ENCODE data around the gene KRT2.

KRT2 gene

DNA sequence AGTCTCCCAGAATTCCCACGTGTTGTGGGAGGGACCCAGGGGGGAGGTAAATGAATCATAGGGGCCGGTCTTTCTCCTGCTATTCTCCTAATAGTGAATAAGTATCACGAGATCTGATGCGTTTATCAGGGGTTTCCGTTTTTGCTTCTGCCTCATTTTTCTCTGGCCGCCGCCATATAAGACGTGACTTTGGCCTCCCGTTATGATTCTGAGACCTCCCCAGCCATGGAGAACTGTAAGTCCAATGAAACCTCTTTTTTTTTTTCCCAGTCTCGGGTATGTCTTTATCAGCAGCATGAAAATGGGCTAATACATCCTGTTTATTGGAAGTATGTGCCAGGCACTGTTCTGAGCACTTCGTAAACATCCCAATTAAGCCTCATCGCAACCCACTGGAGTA is 51.5 kb downstream of the KRT2 start:
- no peak for DNase-seq (ENCODE audit: low read depth in 4 of 4, low spot score in 1 of 4)

DNA sequence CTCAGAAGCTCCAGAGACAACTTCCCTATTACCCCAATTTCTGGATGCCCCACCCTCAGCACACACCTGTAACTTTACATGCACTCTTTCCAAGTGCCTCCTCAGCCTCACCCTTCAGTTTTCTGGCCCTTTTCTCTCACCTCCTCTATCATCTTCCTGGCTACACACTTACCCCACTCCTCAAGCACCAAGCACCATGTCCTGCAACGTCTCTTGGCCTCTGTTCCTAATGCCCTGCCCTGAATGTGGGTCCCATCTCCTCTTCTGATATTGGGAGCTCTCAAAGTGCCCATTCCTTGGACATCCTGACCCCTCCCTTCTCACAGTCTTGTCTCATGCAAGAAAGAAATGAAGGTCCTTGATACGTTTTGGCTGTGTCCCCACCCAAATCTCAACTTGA is 51.9 kb downstream of the KRT2 start:
- no peak for DNase-seq (ENCODE audit: low read depth in 4 of 4, low spot score in 1 of 4)

GRCh38 chr12:52598966-52599365 is 53.0 kb downstream of the KRT2 start:
- no peak for DNase-seq (ENCODE audit: low read depth in 4 of 4, low spot score in 1 of 4)
